NT2/D1 (cell line): ENCODE measurements around the gene IRF2BPL.

ENCODE experiments used
- SUZ12 ChIP-seq: IDR thresholded peaks from 2 replicates; pipeline ENCODE4 v1.6.1; 2011; ENCODE audit not compliant: insufficient read length, insufficient read depth; ENCODE audit errors: extremely low read depth
- YY1 ChIP-seq: IDR thresholded peaks from 2 replicates; pipeline ENCODE4 v1.6.1; 2011; ENCODE audit not compliant: insufficient read length, insufficient read depth
- ZNF274 ChIP-seq: IDR thresholded peaks from 2 replicates; pipeline ENCODE4 v1.6.1; 2011; ENCODE audit warnings: mild to moderate bottlenecking, low read depth, low read length

- TF ChIP-seq YY1 (no peak), ZNF274 (no peak), SUZ12 (no peak)
Observed at GRCh38 chr14:77058117-77058516, 29.6 kb upstream of the IRF2BPL start.
